H9 (cell line): Measurements from ENCODE around the gene CACNB2. TPM values are rescaled to one million over a fixed set of nuclear protein-coding genes. Genes with fewer than 3 reads are reported as not detected.

Experiments
- DNase-seq: peaks from one replicate; pipeline ENCODE4 v3.0.0-alpha.2; 2017
- H2AFZ ChIP-seq: one replicate; pipeline ENCODE4 v1.6.1; 2013; ENCODE audit warnings: mild to moderate bottlenecking, low read length, control low read depth, moderate library complexity
- H2AK5ac ChIP-seq: 2 replicates; pipeline ENCODE4 v1.6.1; 2013; ENCODE audit warnings: low read length, control low read depth, mixed read lengths; ENCODE audit not compliant: insufficient read length
- H2BK120ac ChIP-seq: one replicate; pipeline ENCODE4 v1.6.1; 2013; ENCODE audit warnings: low read depth, mild to moderate bottlenecking, low read length, control low read depth, inconsistent platforms; ENCODE audit not compliant: poor library complexity, severe bottlenecking
- H2BK12ac ChIP-seq: 2 replicates; pipeline ENCODE4 v1.6.1; 2013; ENCODE audit warnings: low read length, control low read depth, mixed read lengths, low read depth; ENCODE audit not compliant: insufficient read length
- H2BK15ac ChIP-seq: 2 replicates; pipeline ENCODE4 v1.6.1; 2013; ENCODE audit warnings: low read depth, low read length, control low read depth
- H2BK20ac ChIP-seq: one replicate; pipeline ENCODE4 v1.6.1; 2013; ENCODE audit warnings: low read depth, mild to moderate bottlenecking, low read length, control low read depth, inconsistent platforms; ENCODE audit not compliant: poor library complexity, severe bottlenecking
- H2BK5ac ChIP-seq: 2 replicates; pipeline ENCODE4 v1.6.1; 2013; ENCODE audit warnings: low read length, control low read depth, mixed read lengths; ENCODE audit not compliant: insufficient read length
- H3K14ac ChIP-seq: 2 replicates; pipeline ENCODE4 v1.6.1; 2013; ENCODE audit warnings: low read length, control low read depth; ENCODE audit not compliant: insufficient read depth
- H3K18ac ChIP-seq: 2 replicates; pipeline ENCODE4 v1.6.1; 2013; ENCODE audit warnings: low read depth, mild to moderate bottlenecking, mixed read lengths, low read length, control low read depth; ENCODE audit not compliant: insufficient read length
- H3K23ac ChIP-seq: 2 replicates; pipeline ENCODE4 v1.6.1; 2013; ENCODE audit warnings: low read length, control low read depth, mixed read lengths, low read depth; ENCODE audit not compliant: insufficient read length
- H3K23me2 ChIP-seq: 2 replicates; pipeline ENCODE4 v1.6.1; 2013; ENCODE audit warnings: low read depth, mild to moderate bottlenecking, mixed read lengths, low read length, control low read depth; ENCODE audit not compliant: insufficient read length, poor library complexity, severe bottlenecking
- H3K27ac ChIP-seq: 2 replicates; pipeline ENCODE4 v1.5.1; 2013; ENCODE audit warnings: low read length, control low read depth, mixed read lengths, low read depth; ENCODE audit not compliant: insufficient read length
- H3K27me3 ChIP-seq: 2 replicates; pipeline ENCODE4 v1.6.1; 2013; ENCODE audit warnings: low read length, control low read depth, inconsistent platforms; ENCODE audit not compliant: insufficient read depth
- H3K4ac ChIP-seq: 2 replicates; pipeline ENCODE4 v1.6.1; 2013; ENCODE audit warnings: low read depth, mild to moderate bottlenecking, control low read depth, inconsistent platforms, low read length, moderate library complexity
- H3K4me1 ChIP-seq: 2 replicates; pipeline ENCODE4 v1.6.1; 2013; ENCODE audit warnings: low read length, control low read depth, inconsistent platforms; ENCODE audit not compliant: insufficient read depth
- H3K4me2 ChIP-seq: 2 replicates; pipeline ENCODE4 v1.6.1; 2013; ENCODE audit warnings: low read length, control low read depth, mixed read lengths; ENCODE audit not compliant: insufficient read length, insufficient read depth
- H3K56ac ChIP-seq: 2 replicates; pipeline ENCODE4 v1.6.1; 2013; ENCODE audit warnings: low read depth, mild to moderate bottlenecking, mixed read lengths, low read length, control low read depth; ENCODE audit not compliant: insufficient read length
- H3K79me1 ChIP-seq: 2 replicates; pipeline ENCODE4 v1.6.1; 2013; ENCODE audit warnings: low read depth, mild to moderate bottlenecking, moderate library complexity, low read length, control low read depth, inconsistent platforms; ENCODE audit not compliant: insufficient read depth, poor library complexity, severe bottlenecking
- H3K79me2 ChIP-seq: 2 replicates; pipeline ENCODE4 v1.6.1; 2013; ENCODE audit warnings: low read length, control low read depth, inconsistent platforms; ENCODE audit not compliant: insufficient read depth
- H3K9ac ChIP-seq: 2 replicates; pipeline ENCODE4 v1.6.1; 2013; ENCODE audit warnings: low read length, control low read depth, mixed read lengths; ENCODE audit not compliant: insufficient read length; ENCODE audit errors: extremely low read depth
- H3K9me3 ChIP-seq: one replicate; pipeline ENCODE4 v1.6.1; 2013; ENCODE audit warnings: low read depth, low read length, inconsistent platforms; ENCODE audit not compliant: control insufficient read depth
- H3T11ph ChIP-seq: one replicate; pipeline ENCODE4 v1.6.1; 2013; ENCODE audit warnings: mild to moderate bottlenecking, low read length, control low read depth, inconsistent platforms
- H4K20me1 ChIP-seq: one replicate; pipeline ENCODE4 v1.6.1; 2013; ENCODE audit not compliant: control insufficient read depth, insufficient read length, insufficient read depth
- H4K5ac ChIP-seq: 2 replicates; pipeline ENCODE4 v1.6.1; 2013; ENCODE audit warnings: low read depth, mild to moderate bottlenecking, mixed read lengths, low read length, control low read depth; ENCODE audit not compliant: insufficient read length
- H4K8ac ChIP-seq: replicated peaks from 2 replicates; pipeline ENCODE4 v1.6.1; 2013; ENCODE audit warnings: low read length, control low read depth, mixed read lengths, low read depth; ENCODE audit not compliant: insufficient read length
- H4K91ac ChIP-seq: 2 replicates; pipeline ENCODE4 v1.6.1; 2013; ENCODE audit warnings: low read depth, mild to moderate bottlenecking, moderate library complexity, mixed read lengths, low read length, control low read depth; ENCODE audit not compliant: insufficient read length
- H3K27ac Mint-ChIP-seq, 3 experiments: 2 replicates in 2 of 3; 3 replicates in 1 of 3; pipeline ENCODE4 v1.8.0; 2020 to 2021; ENCODE audit warnings: mixed read lengths in 3 of 3, mild to moderate bottlenecking in 1 of 3, moderate library complexity in 1 of 3
- H3K27me3 Mint-ChIP-seq: 2 replicates; pipeline ENCODE4 v1.8.0; 2021; ENCODE audit warnings: low read depth, mild to moderate bottlenecking, moderate library complexity, mixed read lengths
- H3K36me3 Mint-ChIP-seq, 3 experiments: 2 replicates in 2 of 3; 3 replicates in 1 of 3; pipeline ENCODE4 v1.8.0; 2020 to 2021; ENCODE audit warnings: low read depth in 3 of 3, mixed read lengths in 3 of 3; ENCODE audit not compliant: insufficient read depth in 1 of 3
- H3K4me1 Mint-ChIP-seq, 2 experiments: 2 replicates each; pipeline ENCODE4 v1.8.0; 2020; ENCODE audit warnings: mixed read lengths in 2 of 2
- H3K4me3 Mint-ChIP-seq, 2 experiments: 2 replicates in 1 of 2; 3 replicates in 1 of 2; pipeline ENCODE4 v1.8.0; 2020 to 2021; ENCODE audit warnings: mild to moderate bottlenecking in 2 of 2, mixed read lengths in 2 of 2, moderate library complexity in 1 of 2
- H3K9me3 Mint-ChIP-seq, 2 experiments: 2 replicates in 1 of 2; 3 replicates in 1 of 2; pipeline ENCODE4 v1.8.0; 2020; ENCODE audit warnings: mild to moderate bottlenecking in 2 of 2, mixed read lengths in 2 of 2, moderate library complexity in 1 of 2
- WGBS: extraction: QIAGEN DNeasy Blood & Tissue Kit; methylation state at CpG from one replicate; pipeline ENCODE4 v1.1.7; 2013; ENCODE audit warnings: missing lambda C conversion rate, low lambda C conversion rate, mixed read lengths; ENCODE audit not compliant: insufficient read length; ENCODE audit errors: extremely low coverage; 5-methylcytosine and 5-hydroxymethylcytosine counted together
- total RNA-seq: library from RNA; stranded (reverse); gene quantifications from 2 replicates; pipeline ENCODE4 v1.2.1, GENCODE V29; 2021
- TF ChIP-seq, protein P1 (sequence below): fragments of 200-600 bp; sonication (generic); conservative IDR thresholded peaks from 3 replicates; pipeline ENCODE4 v1.8.0; 2021; ENCODE audit warnings: antibody characterized with exemption, mild to moderate bottlenecking

CACNB2 gene
- total RNA-seq, 1 experiment from 2014 or later, result 2.6 TPM

DNA sequence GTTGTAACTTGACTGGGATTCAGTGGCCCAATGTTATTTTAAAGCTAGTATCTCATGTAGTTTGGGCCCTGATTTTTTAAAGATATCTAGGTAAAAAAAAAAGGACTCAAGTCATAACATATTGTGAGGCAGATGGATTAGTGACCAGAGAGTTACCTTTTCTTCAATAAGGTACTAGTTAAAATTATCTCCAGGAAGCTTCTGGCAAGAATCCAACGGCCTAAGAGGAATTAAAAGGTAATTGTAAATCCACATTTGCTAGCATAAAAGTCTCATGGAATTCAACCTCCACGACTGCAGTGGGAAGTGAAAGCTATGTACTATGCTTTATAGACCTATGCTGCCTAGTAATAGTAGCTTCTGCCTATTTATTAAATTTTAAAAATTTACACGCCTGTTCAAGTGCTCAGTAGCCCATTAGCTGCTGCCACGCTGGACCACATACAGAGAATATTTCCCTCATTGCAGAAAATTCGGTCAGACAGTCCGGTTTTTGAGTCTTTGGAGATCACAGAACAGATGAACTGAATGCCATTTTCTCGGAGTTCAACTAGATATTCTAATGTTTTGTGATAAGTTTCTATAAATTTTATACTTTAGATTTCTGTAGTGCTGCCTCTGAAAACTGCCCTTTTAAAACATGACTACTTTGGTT, 392.8 kb downstream of the CACNB2 start:
- no CpG with 5 or more reads among the region's 7 CpGs for WGBS

More for the DNA sequence above, 392.8 kb downstream of the CACNB2 start:
- no peak overlapping the region for H4K5ac ChIP-seq
- DNase-seq, result no peak
- Mint-ChIP-seq H3K9me3 (peaks cover 7 to 16% of the 10 kb centered on the region in 2 experiments), H3K4me3 (no peak overlapping the region), H3K4me1 (no peaks in the 10 kb centered on the region), H3K36me3 (peaks cover 25 to 41% (median 32%) of the 10 kb centered on the region in 3 experiments), H3K27ac (no peak overlapping the region), H3K27me3 (no peaks in the 10 kb centered on the region)
- H3K4me2 ChIP-seq, result no peak overlapping the region
- no peak overlapping the region for H2BK12ac ChIP-seq
- no peak overlapping the region for H2BK15ac ChIP-seq
- no peak overlapping the region for H3K56ac ChIP-seq
- no peak overlapping the region for H3K23ac ChIP-seq
- no peak overlapping the region for H3K27ac ChIP-seq
- H3K79me2 ChIP-seq, result no peaks in the 10 kb centered on the region
- H3K27me3 ChIP-seq, result no peaks in the 10 kb centered on the region
- H4K91ac ChIP-seq, result no peak overlapping the region
- H2BK120ac ChIP-seq, result no peak overlapping the region
- H3T11ph ChIP-seq, result no peak overlapping the region
- H3K9ac ChIP-seq, result no peak overlapping the region
- H2BK20ac ChIP-seq, result no peak overlapping the region
- H3K79me1 ChIP-seq, result no peaks in the 10 kb centered on the region
- H3K18ac ChIP-seq, result no peak overlapping the region
- H2BK5ac ChIP-seq, result no peak overlapping the region
- H2AFZ ChIP-seq, result no peak overlapping the region
- H3K14ac ChIP-seq, result no peak overlapping the region
- H3K4ac ChIP-seq, result no peak overlapping the region
- H3K23me2 ChIP-seq, result no peaks in the 10 kb centered on the region
- no peak overlapping the region for H4K8ac ChIP-seq
- no peaks in the 10 kb centered on the region for H3K9me3 ChIP-seq
- no peaks in the 10 kb centered on the region for H3K4me1 ChIP-seq
- no peaks in the 10 kb centered on the region for H4K20me1 ChIP-seq
- H2AK5ac ChIP-seq, result no peak overlapping the region
- TF ChIP-seq, protein P1, sequence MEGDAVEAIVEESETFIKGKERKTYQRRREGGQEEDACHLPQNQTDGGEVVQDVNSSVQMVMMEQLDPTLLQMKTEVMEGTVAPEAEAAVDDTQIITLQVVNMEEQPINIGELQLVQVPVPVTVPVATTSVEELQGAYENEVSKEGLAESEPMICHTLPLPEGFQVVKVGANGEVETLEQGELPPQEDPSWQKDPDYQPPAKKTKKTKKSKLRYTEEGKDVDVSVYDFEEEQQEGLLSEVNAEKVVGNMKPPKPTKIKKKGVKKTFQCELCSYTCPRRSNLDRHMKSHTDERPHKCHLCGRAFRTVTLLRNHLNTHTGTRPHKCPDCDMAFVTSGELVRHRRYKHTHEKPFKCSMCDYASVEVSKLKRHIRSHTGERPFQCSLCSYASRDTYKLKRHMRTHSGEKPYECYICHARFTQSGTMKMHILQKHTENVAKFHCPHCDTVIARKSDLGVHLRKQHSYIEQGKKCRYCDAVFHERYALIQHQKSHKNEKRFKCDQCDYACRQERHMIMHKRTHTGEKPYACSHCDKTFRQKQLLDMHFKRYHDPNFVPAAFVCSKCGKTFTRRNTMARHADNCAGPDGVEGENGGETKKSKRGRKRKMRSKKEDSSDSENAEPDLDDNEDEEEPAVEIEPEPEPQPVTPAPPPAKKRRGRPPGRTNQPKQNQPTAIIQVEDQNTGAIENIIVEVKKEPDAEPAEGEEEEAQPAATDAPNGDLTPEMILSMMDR, result no peak
